NCI-H2227 (cell line): Measurements from ENCODE around the gene MRPL24.
"Not testable (repeated sequence)": the region's sequence is repeated elsewhere in the genome, so short reads cannot be mapped to it uniquely, and the experiment has no call there.

Source experiments
- DNase-seq: peaks from one replicate; lab custom pipeline; 2025; ENCODE audit not compliant: unreplicated experiment; lab: John Stamatoyannopoulos, UW

The MRPL24 gene

GRCh38 chr1:156760092-156760795, 19.4 kb upstream of the MRPL24 start:
- peak; percentile 60 for DNase-seq

GRCh38 chr1:156757572-156758253, 16.8 kb upstream of the MRPL24 start:
- DNase-seq, result not testable (repeated sequence)

DNA sequence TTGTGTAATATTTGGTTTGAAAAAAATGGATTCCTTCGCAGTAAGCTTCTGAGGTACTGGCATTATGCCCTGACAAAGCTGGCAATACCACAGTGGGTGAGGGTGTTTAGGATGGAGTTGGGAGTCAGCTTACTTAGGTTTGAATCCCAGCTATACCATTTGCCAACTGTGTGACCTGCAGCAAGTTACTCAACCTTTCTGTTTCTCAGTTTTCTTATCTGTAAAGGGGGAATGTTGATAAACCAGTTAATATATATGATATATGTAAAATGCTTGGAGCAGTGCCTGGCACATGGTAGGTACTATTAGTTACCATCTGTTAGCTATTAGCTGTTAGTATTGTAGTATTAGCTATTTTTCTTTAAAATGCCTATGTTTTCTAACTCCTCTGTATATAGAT, 15.5 kb upstream of the MRPL24 start:
- DNase-seq, result no peak

- DNase-seq, result no peak
These were observed 14.7 kb upstream of the MRPL24 start for GRCh38 chr1:156755527-156755950.

- peak; percentile 62 for DNase-seq
These were observed 13.3 kb upstream of the MRPL24 start for GRCh38 chr1:156754219-156754618.

- no peak for DNase-seq
These were observed 12.1 kb upstream of the MRPL24 start for GRCh38 chr1:156752843-156753482.

DNA sequence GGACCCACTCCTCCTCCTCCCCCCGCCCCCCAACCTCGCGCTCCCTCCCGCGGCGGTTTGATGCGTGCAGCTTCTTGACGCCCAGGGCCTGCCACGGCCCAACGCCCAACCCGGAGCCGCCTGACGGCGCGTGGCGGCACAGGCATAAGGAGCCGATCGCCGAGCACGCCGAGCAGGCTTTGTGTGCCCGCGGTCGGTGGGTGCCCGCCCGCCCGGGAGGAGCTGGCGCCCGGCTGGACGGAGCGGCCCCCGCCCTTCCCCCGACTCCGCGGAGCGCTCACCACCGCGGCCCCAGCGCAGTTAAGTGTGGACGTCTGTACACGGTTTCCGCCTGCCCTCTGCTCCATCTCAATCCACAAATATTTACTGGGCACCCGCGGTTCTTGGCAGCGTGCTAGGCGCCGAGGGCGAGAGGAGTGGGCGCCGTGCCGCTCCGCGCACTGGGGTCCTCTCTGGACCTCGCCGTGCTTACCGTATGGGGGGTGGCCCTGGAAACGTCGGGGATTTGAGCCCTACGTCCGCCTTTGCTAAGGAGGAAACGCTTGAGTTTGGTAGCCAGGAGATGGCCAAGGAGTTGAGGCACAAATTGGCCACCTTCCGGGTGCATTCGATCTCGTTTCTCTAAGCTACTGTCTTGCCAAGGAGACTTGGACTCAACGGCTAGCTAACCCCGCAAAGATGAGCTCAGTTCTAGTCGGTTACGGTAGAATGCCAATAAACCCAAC, 11.0 kb upstream of the MRPL24 start:
- peak; percentile 97 for DNase-seq

GRCh38 chr1:156751451-156751756, 10.5 kb upstream of the MRPL24 start, which contains the start of gene HDGF:
HDGF (minus strand) TSS chr1:156751675; CDS start chr1:156751429, 246 bp downstream.
- no peak for DNase-seq

- peak; percentile 67 for DNase-seq
These were observed 10.0 kb upstream of the MRPL24 start for GRCh38 chr1:156750711-156751450.

DNA sequence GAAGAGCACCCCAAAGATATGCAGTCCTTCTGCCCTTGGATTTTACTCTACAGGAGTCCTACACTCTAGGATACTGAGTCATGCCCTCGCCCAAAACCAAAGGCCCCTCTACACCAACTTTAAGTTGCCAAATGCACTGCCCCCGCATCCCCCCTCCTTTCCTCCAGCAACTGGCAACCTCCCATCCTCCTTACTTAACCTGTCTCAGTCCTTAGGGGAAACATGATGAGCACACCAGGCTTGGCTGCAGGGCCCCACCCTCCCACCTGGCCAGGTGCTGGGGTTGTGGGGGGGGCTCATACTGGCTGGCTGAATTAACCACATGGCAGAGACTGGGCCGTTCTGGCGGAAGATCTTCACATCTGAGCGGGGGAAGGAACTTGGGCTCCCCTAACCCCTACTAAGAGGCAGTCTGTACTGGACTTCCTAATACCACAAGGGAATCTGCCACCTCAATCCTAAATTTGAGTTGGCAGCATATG, 9.3 kb upstream of the MRPL24 start:
- no peak for DNase-seq

GRCh38 chr1:156749419-156750118, 8.7 kb upstream of the MRPL24 start:
- no peak for DNase-seq

GRCh38 chr1:156748670-156749418, 8.0 kb upstream of the MRPL24 start:
- no peak for DNase-seq

DNA sequence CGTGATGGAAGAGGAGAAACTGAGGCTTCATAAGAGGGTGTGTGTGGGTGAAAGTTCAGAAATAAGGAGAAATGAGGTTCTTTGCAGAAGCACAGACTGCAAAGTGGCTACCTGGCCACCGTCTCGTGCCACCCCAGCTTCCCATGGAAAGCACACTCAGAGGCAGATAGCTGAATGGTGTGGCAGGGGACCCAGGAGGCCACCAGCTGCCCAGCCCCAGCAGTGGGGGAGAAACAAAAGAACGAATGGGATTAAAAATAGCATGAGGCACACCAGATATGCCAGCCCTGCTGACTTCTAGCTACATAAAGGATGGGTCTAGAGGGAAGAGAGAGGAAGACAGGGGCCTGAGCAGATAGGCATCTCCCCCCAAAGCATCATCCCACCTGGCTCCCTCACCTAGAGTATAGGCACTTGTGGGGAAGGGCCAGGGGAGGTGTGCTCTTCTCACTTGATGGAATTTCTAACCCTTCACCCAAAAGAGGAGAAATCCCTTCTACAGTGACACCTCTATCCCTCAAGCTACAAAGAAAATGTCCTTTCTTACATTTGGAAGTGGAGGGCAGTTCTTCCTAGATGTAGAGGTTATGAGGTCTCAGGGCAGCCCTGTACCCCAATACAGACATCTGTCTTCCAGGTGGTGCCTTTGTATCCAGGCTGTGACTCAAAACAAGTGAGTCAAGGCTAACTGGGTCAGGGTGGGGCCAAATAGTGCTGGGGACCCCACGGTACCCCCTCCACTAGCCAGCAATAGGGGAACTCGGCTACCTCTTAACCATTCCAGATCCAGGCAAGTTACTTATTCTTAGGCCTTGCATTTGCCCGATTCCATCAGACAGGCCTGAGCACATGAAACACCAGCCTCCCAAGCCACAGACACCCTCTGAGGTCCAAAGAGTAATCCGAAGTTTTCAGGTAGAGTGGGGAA, 7.1 kb upstream of the MRPL24 start:
- no peak for DNase-seq

DNA sequence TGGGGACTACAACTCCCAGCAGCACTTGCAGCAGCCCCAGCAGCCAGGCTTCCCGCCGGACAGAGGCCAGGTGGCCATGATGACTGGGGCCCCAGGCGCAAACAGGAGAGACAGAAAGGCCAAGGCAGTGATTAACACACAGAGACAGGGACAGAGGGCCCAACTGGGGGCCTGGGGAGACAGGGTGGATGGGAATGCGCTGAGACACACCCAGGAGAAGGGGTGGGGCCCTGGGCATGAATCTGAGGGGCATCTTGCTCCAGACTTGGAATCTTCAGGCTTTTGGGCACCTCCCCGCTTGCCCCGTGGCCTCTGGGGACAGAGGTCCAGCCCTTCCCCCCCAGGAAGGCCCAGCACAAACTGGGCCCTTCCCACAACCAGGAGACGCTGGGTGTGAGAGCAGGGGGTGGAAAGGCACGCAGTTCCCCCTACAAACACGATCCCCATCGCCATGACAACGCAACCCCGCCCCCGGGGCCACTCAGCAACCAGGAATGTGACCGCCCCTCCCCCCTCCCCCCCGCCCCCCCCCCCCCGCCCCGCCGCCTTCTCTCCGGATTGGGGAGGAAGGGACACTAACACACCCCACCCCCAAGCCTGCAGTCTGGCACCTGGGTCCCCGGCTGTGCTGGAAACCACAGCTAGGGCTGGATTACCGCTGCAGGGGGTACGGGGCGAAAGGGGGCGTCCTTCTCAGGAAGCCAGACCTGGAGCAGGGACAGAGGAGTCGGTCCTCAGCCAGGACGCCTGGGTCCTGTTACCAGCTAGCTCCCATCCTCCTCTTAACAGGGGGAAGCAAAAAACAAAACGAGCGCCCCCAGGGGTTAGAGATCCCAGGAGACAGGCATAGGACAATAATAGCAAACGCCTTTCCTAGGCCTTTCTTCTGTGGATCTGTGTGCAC, 6.1 kb upstream of the MRPL24 start:
- peak; percentile 92 for DNase-seq

- no peak for DNase-seq
These were observed 5.5 kb upstream of the MRPL24 start for GRCh38 chr1:156746406-156746727.

- no peak for DNase-seq
These were observed 5.0 kb upstream of the MRPL24 start for GRCh38 chr1:156745881-156746280.

- DNase-seq, result no peak
These were observed 4.0 kb upstream of the MRPL24 start for GRCh38 chr1:156744786-156745419.
